IMR-90 (cell line): ENCODE results near the gene SIGLEC11.
"Not testable (repeated sequence)": the region's sequence is repeated elsewhere in the genome, so short reads cannot be mapped to it uniquely, and the experiment has no call there.

ENCODE experiments used
- BHLHE40 ChIP-seq: fragments of 150-350 bp; IDR thresholded peaks from 2 replicates; pipeline ENCODE4 v1.6.1; 2016; ENCODE audit warnings: mild to moderate bottlenecking, low read depth, low read length
- CEBPB ChIP-seq: IDR thresholded peaks from 2 replicates; pipeline ENCODE4 v1.6.1; 2012; ENCODE audit warnings: low read depth, low read length, improper control_type of control experiment
- MAZ ChIP-seq: IDR thresholded peaks from 2 replicates; pipeline ENCODE4 v1.6.1; 2012; ENCODE audit warnings: low read depth, mild to moderate bottlenecking, low read length, improper control_type of control experiment, moderate library complexity, borderline replicate concordance
- POLR2A ChIP-seq: IDR thresholded peaks from 2 replicates; pipeline ENCODE4 v1.6.1; 2012; ENCODE audit warnings: mild to moderate bottlenecking, low read depth, low read length
- RAD21 ChIP-seq: IDR thresholded peaks from 2 replicates; pipeline ENCODE4 v1.6.1; 2012; ENCODE audit warnings: low read length, improper control_type of control experiment
- RCOR1 ChIP-seq: IDR thresholded peaks from 2 replicates; pipeline ENCODE4 v1.6.1; 2012; ENCODE audit warnings: mild to moderate bottlenecking, low read length, improper control_type of control experiment; ENCODE audit not compliant: insufficient replicate concordance
- SMC3 ChIP-seq: fragments of 150-350 bp; IDR thresholded peaks from 2 replicates; pipeline ENCODE4 v1.6.1; 2016; ENCODE audit warnings: low read depth, mild to moderate bottlenecking, antibody characterized with exemption, low read length, moderate library complexity
- TF ChIP-seq, protein P1 (sequence below): conservative IDR thresholded peaks from 2 replicates; pipeline ENCODE4 v1.5.1; 2012; ENCODE audit warnings: mild to moderate bottlenecking, low read depth, low read length, improper control_type of control experiment
- TF ChIP-seq, protein P2 (sequence below): fragments of 150-350 bp; IDR thresholded peaks from 2 replicates; pipeline ENCODE4 v1.6.1; 2016; ENCODE audit warnings: low read depth, mild to moderate bottlenecking, low read length, moderate library complexity, borderline replicate concordance
- TF ChIP-seq, protein P3 (sequence below): fragments of 150-350 bp; IDR thresholded peaks from 2 replicates; pipeline ENCODE4 v1.6.1; 2017; ENCODE audit warnings: mild to moderate bottlenecking, antibody characterized with exemption, low read length, low read depth

DNA sequence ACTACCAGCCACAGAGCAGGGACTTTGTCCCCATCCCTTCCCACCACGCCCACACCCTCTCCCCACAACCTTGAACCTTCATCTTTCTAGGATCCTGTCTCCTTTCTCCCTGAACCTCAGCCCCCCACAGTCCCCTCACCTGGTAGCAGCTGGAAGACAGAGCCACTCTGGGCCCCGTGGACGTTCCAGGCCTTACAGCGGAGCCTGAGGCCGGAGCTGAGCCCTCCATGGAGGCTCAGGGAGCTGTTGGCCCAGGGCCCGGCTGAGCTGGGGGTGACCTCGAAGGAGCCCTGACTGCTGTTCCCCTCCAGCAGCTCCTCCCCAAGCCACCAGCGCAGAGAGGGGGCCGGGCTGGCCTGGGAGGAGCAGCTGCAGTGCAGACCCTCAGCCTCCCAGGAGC lies 2.8 kb downstream of the SIGLEC11 start:
- not testable (repeated sequence) for TF ChIP-seq SMC3, RCOR1, POLR2A, RAD21, CEBPB, MAZ, BHLHE40
- TF ChIP-seq, protein P1, sequence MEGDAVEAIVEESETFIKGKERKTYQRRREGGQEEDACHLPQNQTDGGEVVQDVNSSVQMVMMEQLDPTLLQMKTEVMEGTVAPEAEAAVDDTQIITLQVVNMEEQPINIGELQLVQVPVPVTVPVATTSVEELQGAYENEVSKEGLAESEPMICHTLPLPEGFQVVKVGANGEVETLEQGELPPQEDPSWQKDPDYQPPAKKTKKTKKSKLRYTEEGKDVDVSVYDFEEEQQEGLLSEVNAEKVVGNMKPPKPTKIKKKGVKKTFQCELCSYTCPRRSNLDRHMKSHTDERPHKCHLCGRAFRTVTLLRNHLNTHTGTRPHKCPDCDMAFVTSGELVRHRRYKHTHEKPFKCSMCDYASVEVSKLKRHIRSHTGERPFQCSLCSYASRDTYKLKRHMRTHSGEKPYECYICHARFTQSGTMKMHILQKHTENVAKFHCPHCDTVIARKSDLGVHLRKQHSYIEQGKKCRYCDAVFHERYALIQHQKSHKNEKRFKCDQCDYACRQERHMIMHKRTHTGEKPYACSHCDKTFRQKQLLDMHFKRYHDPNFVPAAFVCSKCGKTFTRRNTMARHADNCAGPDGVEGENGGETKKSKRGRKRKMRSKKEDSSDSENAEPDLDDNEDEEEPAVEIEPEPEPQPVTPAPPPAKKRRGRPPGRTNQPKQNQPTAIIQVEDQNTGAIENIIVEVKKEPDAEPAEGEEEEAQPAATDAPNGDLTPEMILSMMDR: not testable (repeated sequence)
- TF ChIP-seq, protein P2, sequence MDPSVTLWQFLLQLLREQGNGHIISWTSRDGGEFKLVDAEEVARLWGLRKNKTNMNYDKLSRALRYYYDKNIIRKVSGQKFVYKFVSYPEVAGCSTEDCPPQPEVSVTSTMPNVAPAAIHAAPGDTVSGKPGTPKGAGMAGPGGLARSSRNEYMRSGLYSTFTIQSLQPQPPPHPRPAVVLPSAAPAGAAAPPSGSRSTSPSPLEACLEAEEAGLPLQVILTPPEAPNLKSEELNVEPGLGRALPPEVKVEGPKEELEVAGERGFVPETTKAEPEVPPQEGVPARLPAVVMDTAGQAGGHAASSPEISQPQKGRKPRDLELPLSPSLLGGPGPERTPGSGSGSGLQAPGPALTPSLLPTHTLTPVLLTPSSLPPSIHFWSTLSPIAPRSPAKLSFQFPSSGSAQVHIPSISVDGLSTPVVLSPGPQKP: not testable (repeated sequence)
- TF ChIP-seq, protein P3, sequence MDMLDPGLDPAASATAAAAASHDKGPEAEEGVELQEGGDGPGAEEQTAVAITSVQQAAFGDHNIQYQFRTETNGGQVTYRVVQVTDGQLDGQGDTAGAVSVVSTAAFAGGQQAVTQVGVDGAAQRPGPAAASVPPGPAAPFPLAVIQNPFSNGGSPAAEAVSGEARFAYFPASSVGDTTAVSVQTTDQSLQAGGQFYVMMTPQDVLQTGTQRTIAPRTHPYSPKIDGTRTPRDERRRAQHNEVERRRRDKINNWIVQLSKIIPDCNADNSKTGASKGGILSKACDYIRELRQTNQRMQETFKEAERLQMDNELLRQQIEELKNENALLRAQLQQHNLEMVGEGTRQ: not testable (repeated sequence)
